ENCODE measurements around the gene SREBF2. TPM values are rescaled to one million over a fixed set of nuclear protein-coding genes. Genes with fewer than 3 reads are reported as not detected.

The SREBF2 gene
- total RNA-seq, 1 donor = 52.8 TPM

Small RNAs within 50 kb of the gene (small RNA-seq; reads per million reads assigned to genes)
- 2.0 reads per million, percentile 67 among the genes with 10 or more reads in this experiment for gene MIR33A

Other genes starting within 250 kb of the SREBF2 start
- gene PMM1, start 243.3 kb upstream of the SREBF2 start, total RNA-seq (ENCODE audit: low replicate concordance) = 29.0 and 37.9 TPM in 2 replicates
- gene DESI1, start 212.1 kb upstream of the SREBF2 start, total RNA-seq (ENCODE audit: low replicate concordance) = 4.8 and 20.8 TPM in 2 replicates
- gene XRCC6, start 211.8 kb upstream of the SREBF2 start, total RNA-seq (ENCODE audit: low replicate concordance) = 214 and 276 TPM in 2 replicates
- 15.4 and 82.5 TPM in 2 replicates for gene SNU13, start 144.2 kb upstream of the SREBF2 start, total RNA-seq (ENCODE audit: low replicate concordance)
- 0.27 TPM in 1 of 2 replicates, not detected in the other for gene MEI1, start 133.6 kb upstream of the SREBF2 start, total RNA-seq (ENCODE audit: low replicate concordance)
- 5.7 and 8.1 TPM in 2 replicates for gene CCDC134, start 32.4 kb upstream of the SREBF2 start, total RNA-seq (ENCODE audit: low replicate concordance)
- not detected in 2 replicates for gene SHISA8, start 82.0 kb downstream of the SREBF2 start, total RNA-seq (ENCODE audit: low replicate concordance)
- gene TNFRSF13C, start 93.7 kb downstream of the SREBF2 start, total RNA-seq (ENCODE audit: low replicate concordance) = 0.08 and 0.18 TPM in 2 replicates
- gene CENPM, start 114.0 kb downstream of the SREBF2 start, total RNA-seq (ENCODE audit: low replicate concordance) = 1.1 and 16.9 TPM in 2 replicates
- gene SEPTIN3, start 136.3 kb downstream of the SREBF2 start, total RNA-seq (ENCODE audit: low replicate concordance) = 0.65 TPM in 1 of 2 replicates, not detected in the other
- gene WBP2NL, start 165.7 kb downstream of the SREBF2 start, total RNA-seq (ENCODE audit: low replicate concordance) = 0.18 and 1.6 TPM in 2 replicates
- 14.8 and 39.5 TPM in 2 replicates for gene NAGA, start 237.7 kb downstream of the SREBF2 start, total RNA-seq (ENCODE audit: low replicate concordance)
- gene PHETA2, start 241.1 kb downstream of the SREBF2 start, total RNA-seq (ENCODE audit: low replicate concordance) = 18.1 and 29.8 TPM in 2 replicates
- gene SMDT1, start 246.6 kb downstream of the SREBF2 start, total RNA-seq (ENCODE audit: low replicate concordance) = 8.0 and 10.2 TPM in 2 replicates